Endothelial cell of umbilical vein (primary cell): ENCODE results near the gene CASP2. TPM values are rescaled to one million over a fixed set of nuclear protein-coding genes. Genes with fewer than 3 reads are reported as not detected.

Source experiments
- BruUV-seq: library from RNA; stranded (reverse); fragments of 400-500 nt; replicated peaks from 2 replicates; lab custom pipeline; 2021; lab: Mats Ljungman, UMichigan
- CTCF ChIA-PET: fragments of 300-600, 350-600 bp; sonication (Branson Sonifier 250); formaldehyde crosslinking; loops from one replicate; lab custom pipeline; 2021; ENCODE audit warnings: antibody characterized with exemption, inconsistent platforms; lab: Charles Lee
- POLR2A ChIA-PET: fragments of 300-600, 350-600 bp; sonication (Branson Sonifier 250); formaldehyde crosslinking; loops from one replicate; lab custom pipeline; 2021; ENCODE audit warnings: antibody characterized with exemption, inconsistent platforms; lab: Charles Lee
- DNase-seq: peaks from one replicate; pipeline ENCODE4 v3.0.0-alpha.2; 2011; ENCODE audit warnings: low read depth, low spot score
- FAIRE-seq: peaks from 2 replicates; lab custom pipeline; 2011; peaks lifted over from hg19 to GRCh38; lab: Jason Lieb, UNC
- H2AFZ ChIP-seq: 2 replicates; pipeline ENCODE4 v1.6.0; 2012; ENCODE audit warnings: low read depth, low read length, control low read depth, inconsistent platforms
- H3K27ac ChIP-seq: 2 replicates; pipeline ENCODE4 v1.5.1; 2011; ENCODE audit warnings: low read depth, mild to moderate bottlenecking, control low read depth, low read length, moderate library complexity; ENCODE audit not compliant: insufficient read depth
- H3K27me3 ChIP-seq, 2 experiments: 2 replicates each; pipeline versions ENCODE4 v1.6.0 to v1.6.1; 2011; ENCODE audit warnings: low read length in 2 of 2, mixed read lengths in 1 of 2; ENCODE audit not compliant: control insufficient read depth in 2 of 2, insufficient read depth in 2 of 2
- H3K36me3 ChIP-seq, 2 experiments: 2 replicates in 1 of 2; 3 replicates in 1 of 2; pipeline ENCODE4 v1.5.1; 2011; ENCODE audit warnings: low read length in 2 of 2, mild to moderate bottlenecking in 1 of 2, moderate library complexity in 1 of 2; ENCODE audit not compliant: control insufficient read depth in 2 of 2, insufficient read depth in 2 of 2; ENCODE audit errors: extremely low read depth in 1 of 2
- H3K4me1 ChIP-seq: 3 replicates; pipeline ENCODE4 v1.5.1; 2011; ENCODE audit warnings: mild to moderate bottlenecking, low read length; ENCODE audit not compliant: control insufficient read depth, insufficient read depth; ENCODE audit errors: extremely low read depth
- H3K4me2 ChIP-seq: 2 replicates; pipeline ENCODE4 v1.6.1; 2011; ENCODE audit warnings: low read length, control low read depth, mixed read lengths; ENCODE audit not compliant: insufficient read depth
- H3K4me3 ChIP-seq, 3 experiments: fragments of 200-600 bp in 1 of 3; sonication (generic), shearing (Covaris generic) in 1 of 3; replicated peaks in 1 of 3; 2 replicates each; pipeline ENCODE4 v1.5.1; 2011 to 2016; ENCODE audit warnings: control low read depth in 3 of 3, low read length in 3 of 3, mild to moderate bottlenecking in 2 of 3, inconsistent platforms in 1 of 3, low read depth in 1 of 3, moderate library complexity in 1 of 3; ENCODE audit not compliant: insufficient read depth in 1 of 3
- H3K79me2 ChIP-seq: 2 replicates; pipeline ENCODE4 v1.6.0; 2012; ENCODE audit warnings: low read length, inconsistent platforms; ENCODE audit not compliant: control insufficient read depth, insufficient read depth
- H3K9ac ChIP-seq: replicated peaks from 2 replicates; pipeline ENCODE3; 2011; ENCODE audit warnings: low read length, control low read depth; ENCODE audit not compliant: insufficient read depth; ENCODE audit errors: extremely low read depth
- H3K9me1 ChIP-seq: replicated peaks from 3 replicates; pipeline ENCODE4 v1.6.0; 2011; ENCODE audit warnings: mild to moderate bottlenecking, low read length; ENCODE audit not compliant: control insufficient read depth, insufficient read depth; ENCODE audit errors: extremely low read depth
- H3K9me3 ChIP-seq: replicated peaks from 2 replicates; pipeline ENCODE4 v1.5.1; 2012; ENCODE audit warnings: low read length, inconsistent platforms; ENCODE audit not compliant: control insufficient read depth, insufficient read depth
- H4K20me1 ChIP-seq: replicated peaks from 2 replicates; pipeline ENCODE3; 2011; ENCODE audit warnings: mild to moderate bottlenecking, low read length; ENCODE audit not compliant: control insufficient read depth, insufficient read depth; ENCODE audit errors: extremely low read depth
- CTCF ChIP-seq, 2 donors: IDR thresholded peaks; 1 replicate in 1 of 2; 2 replicates in 1 of 2; pipeline ENCODE4 v1.5.1; 2011; ENCODE audit warnings: low read length in 2 of 2, mild to moderate bottlenecking in 2 of 2, moderate library complexity in 2 of 2, control low read depth in 1 of 2, inconsistent platforms in 1 of 2, low read depth in 1 of 2; ENCODE audit not compliant: insufficient read depth in 1 of 2; ENCODE audit errors: extremely low read depth in 1 of 2
- EZH2 ChIP-seq: IDR thresholded peaks from 2 replicates; pipeline ENCODE4 v1.6.1; 2012; ENCODE audit warnings: borderline replicate concordance, low read depth, mild to moderate bottlenecking, moderate library complexity, low read length, inconsistent platforms; ENCODE audit not compliant: severe bottlenecking
- FOS ChIP-seq: IDR thresholded peaks from 2 replicates; pipeline ENCODE4 v1.6.1; 2011; ENCODE audit warnings: mild to moderate bottlenecking, low read length, moderate library complexity, borderline replicate concordance; ENCODE audit not compliant: insufficient read depth
- GATA2 ChIP-seq: IDR thresholded peaks from 2 replicates; pipeline ENCODE4 v1.7.0; 2011; ENCODE audit warnings: low read depth, mild to moderate bottlenecking, moderate library complexity, mixed read lengths, low read length; ENCODE audit not compliant: insufficient read length, insufficient read depth
- JUN ChIP-seq: IDR thresholded peaks from 2 replicates; pipeline ENCODE4 v1.6.1; 2011; ENCODE audit warnings: borderline replicate concordance, low read depth; ENCODE audit not compliant: insufficient read length, insufficient read depth
- MAX ChIP-seq: IDR thresholded peaks from 2 replicates; pipeline ENCODE4 v1.6.1; 2011; ENCODE audit not compliant: insufficient read depth, insufficient read length
- MYC ChIP-seq: IDR thresholded peaks from one replicate; pipeline ENCODE4 v1.6.1; 2011; ENCODE audit warnings: mild to moderate bottlenecking, low read depth, low read length
- POLR2A ChIP-seq: IDR thresholded peaks from 2 replicates; pipeline ENCODE4 v1.6.1; 2012; ENCODE audit warnings: low read depth, mild to moderate bottlenecking, control low read depth, low read length
- POLR2AphosphoS5 ChIP-seq: IDR thresholded peaks from 2 replicates; pipeline ENCODE4 v1.6.1; 2012; ENCODE audit warnings: low read depth, mild to moderate bottlenecking, control low read depth, low read length, moderate library complexity; ENCODE audit not compliant: insufficient read depth
- dilution Hi-C: fragments of 300-500 bp; cut with MboI; formaldehyde crosslinking; loops from one replicate; pipeline ENCODE4 v1.15.0; 2019; ENCODE audit warnings: low sequenced_read_pairs; ENCODE audit not compliant: extremely low pct_ligation_motif_present
- intact Hi-C: fragments of 100-400 bp; cut with micrococcal nuclease; formaldehyde crosslinking; loops from one replicate; pipeline ENCODE4 v1.10.0; 2022
- polyA plus RNA-seq, 4 experiments: library from polyadenylated mRNA; depleted of rRNA in 3 of 4; stranded (reverse) in 3 of 4; unstranded in 1 of 4; fragments of >200 nt; gene quantifications; 2 replicates each; pipeline versions ENCODE4 v1.2.1 to v1.2.3, GENCODE V29; 2011 to 2012; ENCODE audit warnings: missing spikeins in 1 of 4
- total RNA-seq: library from RNA; stranded (reverse); gene quantifications from 2 replicates; pipeline ENCODE4 v1.2.3, GENCODE V29; 2021

Gene CASP2
- total and polyA plus RNA-seq, 2 donors (not counting 3 experiments of a cell fraction or from before 2014, with no cell fraction given): 36.3 to 57.9 TPM

GRCh38 chr7:143243111-143243510 lies 45.0 kb upstream of the CASP2 start:
- no peak overlapping the region for H2AFZ ChIP-seq
- FAIRE-seq: no peak
- H3K79me2 ChIP-seq: no peaks in the 10 kb centered on the region
- peaks cover 8% of the 10 kb centered on the region for H3K4me1 ChIP-seq
- H3K4me3 ChIP-seq: no peak overlapping the region
- H3K27ac ChIP-seq: no peak overlapping the region
- intact Hi-C loops (loop anchor here (5.0 kb wide), 3 partner anchors 44 to 264 kb away; partner anchors contain the start of gene CASP2), dilution Hi-C loops (no loop called here)
- no peaks in the 10 kb centered on the region for H4K20me1 ChIP-seq
- no peak overlapping the region for H3K9ac ChIP-seq
- BruUV-seq: no TSS peak
- H3K27me3 ChIP-seq: peaks cover 2 to 5% of the 10 kb centered on the region in 2 experiments
- H3K4me2 ChIP-seq: no peak overlapping the region
- H3K9me3 ChIP-seq: no peaks in the 10 kb centered on the region
- no peaks in the 10 kb centered on the region for H3K9me1 ChIP-seq
- TF ChIP-seq CTCF (IDR thresholded peaks at IDR 0.05; ENCODE audit: extremely low read depth in 1 of 2, insufficient read depth in 1 of 2, low read depth in 1 of 2, low read length in 2 of 2): no peak
- TF ChIP-seq POLR2A: no peak
- ChIA-PET POLR2A (no interaction called here), CTCF (interaction anchor here (1.2 to 2.2 kb wide), 2 partner anchors 56 to 137 kb away, joined by 4 read pairs; no protein-coding TSS in a partner anchor)
- H3K36me3 ChIP-seq: no peaks in the 10 kb centered on the region
- no peak for DNase-seq

GRCh38 chr7:143243614-143244013 lies 44.5 kb upstream of the CASP2 start:
- FAIRE-seq: no peak
- CTCF ChIA-PET: interaction anchor here (1.2 to 2.2 kb wide), 2 partner anchors 55 to 137 kb away, joined by 4 read pairs; no protein-coding TSS in a partner anchor
- no TSS peak for BruUV-seq
- DNase-seq: no peak
- Histone ChIP-seq H3K9me3 (no peaks in the 10 kb centered on the region), H3K9ac (no peak overlapping the region), H3K9me1 (no peaks in the 10 kb centered on the region), H3K4me2 (no peak overlapping the region), H3K4me3 (no peak overlapping the region), H2AFZ (no peak overlapping the region), H3K4me1 (peaks cover 6% of the 10 kb centered on the region), H4K20me1 (no peaks in the 10 kb centered on the region), H3K27ac (no peak overlapping the region), H3K36me3 (no peaks in the 10 kb centered on the region), H3K27me3 (peaks cover 2 to 5% of the 10 kb centered on the region in 2 experiments), H3K79me2 (no peaks in the 10 kb centered on the region)
- dilution Hi-C loops: no loop called here
- POLR2A ChIA-PET: no interaction called here
- intact Hi-C loops: loop anchor here (5.0 kb wide), 3 partner anchors 44 to 264 kb away; partner anchors contain the start of gene CASP2
- TF ChIP-seq MAX (no peak), MYC (no peak), EZH2 (no peak), FOS (no peak), GATA2 (no peak), CTCF (IDR thresholded peaks at IDR 0.05; ENCODE audit: extremely low read depth in 1 of 2, insufficient read depth in 1 of 2, low read depth in 1 of 2, low read length in 2 of 2) (no peak), POLR2A (no peak), JUN (no peak), POLR2AphosphoS5 (no peak)
